Mucosa of descending colon (tissue), 3 donors: Measurements from ENCODE around the gene ENOX2. TPM values are rescaled to one million over a fixed set of nuclear protein-coding genes. Genes with fewer than 3 reads are reported as not detected.

ENCODE experiments used
- ATAC-seq: fragments of 200-7000 bp; cut with Tn5 transposase; one replicate; pipeline ENCODE4 v1.9.1; 2020; ENCODE audit warnings: mild to moderate bottlenecking, moderate library complexity
- DNase-seq, 3 donors: peaks; one replicate each; pipeline ENCODE4 v3.0.0-alpha.2; 2020
- H3K36me3 ChIP-seq: fragments of 200-600 bp; one replicate; pipeline ENCODE4 v1.8.0; 2021; ENCODE audit warnings: low read depth, mild to moderate bottlenecking
- H3K4me1 ChIP-seq: fragments of 200-600 bp; one replicate; pipeline ENCODE4 v1.8.0; 2021; ENCODE audit warnings: low read depth, mild to moderate bottlenecking
- H3K4me3 ChIP-seq: fragments of 200-600 bp; one replicate; pipeline ENCODE4 v1.8.0; 2021; ENCODE audit warnings: mild to moderate bottlenecking
- H3K9me3 ChIP-seq: fragments of 200-600 bp; one replicate; pipeline ENCODE4 v1.8.0; 2021; ENCODE audit warnings: mild to moderate bottlenecking
- intact Hi-C, 2 donors: fragments of 100-400 bp; cut with DNase I in 1 of 2; cut with micrococcal nuclease in 1 of 2; formaldehyde crosslinking; loops; one replicate each; pipeline versions ENCODE4 v1.11.0 to v1.11.1; 2022; cut with DNase I, micrococcal nuclease
- total RNA-seq, 3 donors: library from RNA; stranded (reverse); fragmentation: NEBNext Ultra II Directional in 2 of 3; extraction: Animal tissue kit (Norgen Biotek cat#: 25700) in 2 of 3; gene quantifications; one replicate each; pipeline versions ENCODE4 v1.2.1 to v1.2.4, GENCODE V29; 2021 to 2023
- TF ChIP-seq, protein P1 (sequence below): fragments of 200-600 bp; IDR thresholded peaks from one replicate; pipeline ENCODE4 v1.8.0; 2022; ENCODE audit warnings: antibody characterized with exemption, mild to moderate bottlenecking
- donor health status: DM: no; HTN: no; CAD: no; lungs with moderate emphysema.
- donor health status: DM: no; HTN: no; CAD: no.
- donor health status: DM: no; HTN: yes; CAD: no.

Gene ENOX2
- total RNA-seq, 3 donors from 2014 or later = 8.2 to 19.9 (median 11.5) TPM

DNA sequence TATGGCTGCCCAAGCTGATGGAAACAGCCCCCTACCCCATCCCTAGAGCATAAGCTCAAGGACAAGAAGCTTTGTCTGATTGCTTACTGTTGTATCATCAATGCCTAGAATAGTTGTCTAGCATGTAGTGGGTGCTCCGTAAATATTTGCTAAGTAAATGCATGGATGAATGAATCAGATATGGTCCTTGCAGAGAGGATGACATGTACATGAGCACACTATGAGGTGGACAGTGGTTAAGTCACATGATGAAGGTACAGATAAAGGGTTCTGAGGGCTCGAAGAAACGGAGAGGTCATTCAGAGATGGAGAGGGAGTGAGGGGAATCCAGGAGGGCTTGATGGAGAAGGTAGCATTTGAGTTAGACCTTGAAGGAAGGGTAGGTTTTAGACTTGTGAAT, 287.1 kb downstream of the ENOX2 start:
- no peak overlapping the region for H3K4me3 ChIP-seq
- TF ChIP-seq, protein P1, sequence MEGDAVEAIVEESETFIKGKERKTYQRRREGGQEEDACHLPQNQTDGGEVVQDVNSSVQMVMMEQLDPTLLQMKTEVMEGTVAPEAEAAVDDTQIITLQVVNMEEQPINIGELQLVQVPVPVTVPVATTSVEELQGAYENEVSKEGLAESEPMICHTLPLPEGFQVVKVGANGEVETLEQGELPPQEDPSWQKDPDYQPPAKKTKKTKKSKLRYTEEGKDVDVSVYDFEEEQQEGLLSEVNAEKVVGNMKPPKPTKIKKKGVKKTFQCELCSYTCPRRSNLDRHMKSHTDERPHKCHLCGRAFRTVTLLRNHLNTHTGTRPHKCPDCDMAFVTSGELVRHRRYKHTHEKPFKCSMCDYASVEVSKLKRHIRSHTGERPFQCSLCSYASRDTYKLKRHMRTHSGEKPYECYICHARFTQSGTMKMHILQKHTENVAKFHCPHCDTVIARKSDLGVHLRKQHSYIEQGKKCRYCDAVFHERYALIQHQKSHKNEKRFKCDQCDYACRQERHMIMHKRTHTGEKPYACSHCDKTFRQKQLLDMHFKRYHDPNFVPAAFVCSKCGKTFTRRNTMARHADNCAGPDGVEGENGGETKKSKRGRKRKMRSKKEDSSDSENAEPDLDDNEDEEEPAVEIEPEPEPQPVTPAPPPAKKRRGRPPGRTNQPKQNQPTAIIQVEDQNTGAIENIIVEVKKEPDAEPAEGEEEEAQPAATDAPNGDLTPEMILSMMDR = no peak
- no peaks in the 10 kb centered on the region for H3K9me3 ChIP-seq
- ATAC-seq (no peak), DNase-seq (no peak)
- H3K4me1 ChIP-seq = no peaks in the 10 kb centered on the region
- H3K36me3 ChIP-seq = no peaks in the 10 kb centered on the region
- intact Hi-C loops = no loop called here

DNA sequence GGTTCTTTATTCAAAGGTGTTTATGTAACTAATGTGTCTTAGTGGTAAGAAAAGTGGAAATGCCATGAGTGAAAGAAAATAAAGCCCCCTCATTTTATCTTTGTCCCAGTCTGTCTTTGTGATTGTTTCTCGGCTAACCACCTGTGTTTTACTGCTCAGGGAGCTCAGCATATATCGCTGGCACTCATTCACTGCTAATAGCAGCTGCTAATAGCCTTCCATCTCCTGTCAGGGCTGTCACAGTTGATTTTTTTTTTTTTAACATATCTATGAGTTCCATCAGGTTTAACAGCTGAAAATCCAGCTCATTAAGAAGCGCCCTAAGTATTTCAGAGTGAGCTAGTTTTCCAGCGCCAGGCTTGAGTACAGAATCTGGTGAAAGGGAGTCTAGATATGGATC, 295.6 kb downstream of the ENOX2 start:
- no peaks in the 10 kb centered on the region for H3K9me3 ChIP-seq
- intact Hi-C loops = no loop called here
- TF ChIP-seq, protein P1 = no peak
- no peak for ATAC-seq
- no peaks in the 10 kb centered on the region for H3K36me3 ChIP-seq
- no peak for DNase-seq
- H3K4me3 ChIP-seq = no peak overlapping the region
- H3K4me1 ChIP-seq = no peaks in the 10 kb centered on the region

DNA sequence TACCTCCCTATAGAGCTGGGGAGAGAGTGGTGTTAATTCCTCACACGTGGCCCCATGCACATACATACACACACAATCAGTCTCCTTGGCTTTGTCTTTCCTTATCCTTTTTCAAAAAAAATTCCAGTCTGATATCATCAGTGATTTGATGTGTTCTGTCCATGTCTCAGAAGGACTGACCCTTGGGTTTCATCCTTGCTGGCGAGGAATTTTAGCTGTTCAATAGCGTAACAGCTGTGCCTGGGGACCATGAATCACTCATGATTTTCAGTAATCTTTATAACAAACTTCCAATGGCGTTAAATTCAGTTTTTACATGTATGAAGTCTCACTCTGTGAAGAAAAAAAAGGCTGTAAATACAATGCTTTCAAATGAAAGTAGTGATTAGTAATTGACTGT, 296.6 kb downstream of the ENOX2 start:
- H3K4me1 ChIP-seq = no peaks in the 10 kb centered on the region
- H3K36me3 ChIP-seq = no peaks in the 10 kb centered on the region
- no peak for DNase-seq
- no peaks in the 10 kb centered on the region for H3K9me3 ChIP-seq
- intact Hi-C loops = no loop called here
- TF ChIP-seq, protein P1 = no peak
- ATAC-seq = no peak
- H3K4me3 ChIP-seq = no peak overlapping the region

DNA sequence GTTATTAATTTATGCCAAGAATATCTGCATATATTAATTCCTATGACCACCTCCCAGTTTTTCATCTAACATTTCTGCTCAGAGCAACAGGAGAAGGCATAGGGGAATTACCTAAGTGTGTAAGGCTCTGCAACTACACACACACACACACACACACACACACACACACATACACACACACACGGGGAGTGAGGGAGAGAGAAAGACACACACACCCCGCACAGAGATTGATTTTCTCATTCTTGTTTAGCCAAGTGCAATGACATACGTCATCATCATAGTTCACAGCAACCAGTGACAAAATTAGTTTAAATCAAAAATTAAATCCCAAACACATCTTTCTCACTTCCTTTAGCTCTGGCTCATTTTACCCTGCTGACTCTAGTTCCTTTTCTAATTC, 298.1 kb downstream of the ENOX2 start:
- Histone ChIP-seq H3K4me3 (no peak overlapping the region), H3K36me3 (no peaks in the 10 kb centered on the region), H3K4me1 (no peaks in the 10 kb centered on the region), H3K9me3 (no peaks in the 10 kb centered on the region)
- TF ChIP-seq, protein P1 = no peak
- no peak for ATAC-seq
- intact Hi-C loops = no loop called here
- no peak for DNase-seq

DNA sequence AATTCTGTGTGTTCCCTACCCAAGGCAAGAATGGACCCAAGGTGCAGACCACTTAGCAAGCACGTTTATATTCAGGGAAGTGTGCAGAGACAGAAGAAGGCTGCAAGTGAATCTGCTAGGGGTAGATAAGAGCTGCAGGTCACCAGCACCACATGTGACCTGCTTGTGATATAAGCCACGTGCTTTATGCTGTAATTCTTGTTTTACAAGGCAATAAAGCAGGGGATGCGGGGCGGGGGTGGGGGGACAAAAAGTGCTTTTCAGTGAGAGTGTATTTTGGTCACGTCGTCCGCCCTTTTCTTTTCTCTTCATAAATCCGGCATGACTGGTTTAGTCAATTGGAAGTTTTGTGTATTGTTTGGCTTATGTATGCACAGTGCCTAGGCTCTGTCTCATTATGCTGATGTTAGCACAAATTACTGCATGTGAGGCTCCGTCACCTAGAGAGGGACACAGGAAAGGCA, 308.5 kb downstream of the ENOX2 start:
- TF ChIP-seq, protein P1 = no peak
- Histone ChIP-seq H3K9me3 (no peaks in the 10 kb centered on the region), H3K4me3 (no peak overlapping the region), H3K36me3 (no peaks in the 10 kb centered on the region), H3K4me1 (no peaks in the 10 kb centered on the region)
- peak; percentile 71 for ATAC-seq
- intact Hi-C loops = no loop called here
- DNase-seq = peak in 1 of 3 donors; percentile 14

DNA sequence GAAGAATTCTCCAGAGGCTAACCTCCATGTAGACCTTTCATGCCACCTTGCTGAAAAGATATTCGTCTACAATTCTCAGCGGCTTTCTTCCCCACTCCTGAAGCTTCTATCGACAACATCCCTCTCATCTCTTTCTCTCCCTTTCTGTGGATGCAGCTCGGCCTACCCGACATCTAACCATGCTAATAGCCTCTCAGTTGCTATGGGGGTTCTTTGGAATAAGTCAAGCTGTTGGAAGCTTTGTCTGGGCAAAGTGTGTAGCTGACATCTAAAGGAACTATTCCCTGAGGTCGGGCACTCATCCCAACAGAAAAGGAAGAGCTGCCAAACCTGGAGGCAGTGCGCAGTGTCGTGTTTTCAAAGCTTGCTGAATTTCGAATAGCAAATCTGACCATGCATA, 309.1 kb downstream of the ENOX2 start:
- no peak for ATAC-seq
- intact Hi-C loops = no loop called here
- TF ChIP-seq, protein P1 = no peak
- no peaks in the 10 kb centered on the region for H3K36me3 ChIP-seq
- no peaks in the 10 kb centered on the region for H3K4me1 ChIP-seq
- no peak overlapping the region for H3K4me3 ChIP-seq
- DNase-seq = no peak
- no peaks in the 10 kb centered on the region for H3K9me3 ChIP-seq
